ENCODE measurements around the gene RGS2.
A peak's percentile ranks its signal among the peaks of the same experiment; 100 is the strongest.

Gene RGS2

GRCh38 chr1:192810253-192810880 lies 1.5 kb downstream of the RGS2 start:
- no peaks in the 10 kb centered on the region for H3K27me3 ChIP-seq (ENCODE audit: low read depth, low read length)
- peak overlapping the region; percentile 76 to 89 for H3K4me3 ChIP-seq (ENCODE audit: low read depth in 1 of 2, low read length in 2 of 2)
- H3K9me3 ChIP-seq (ENCODE audit: control insufficient read depth in 1 of 2, low read length in 2 of 2): no peaks in the 10 kb centered on the region
- peaks cover 20 to 24% of the 10 kb centered on the region in 2 donors for H3K36me3 ChIP-seq (ENCODE audit: control insufficient read depth in 1 of 2, insufficient read depth in 2 of 2, low read length in 2 of 2)
- H3K27ac ChIP-seq (ENCODE audit: low read length): peak overlapping the region; percentile 97
- H3K4me1 ChIP-seq (ENCODE audit: control insufficient read depth in 1 of 2, insufficient read depth in 2 of 2, low read length in 2 of 2): peaks cover 0 to 7% of the 10 kb centered on the region in 2 donors

DNA sequence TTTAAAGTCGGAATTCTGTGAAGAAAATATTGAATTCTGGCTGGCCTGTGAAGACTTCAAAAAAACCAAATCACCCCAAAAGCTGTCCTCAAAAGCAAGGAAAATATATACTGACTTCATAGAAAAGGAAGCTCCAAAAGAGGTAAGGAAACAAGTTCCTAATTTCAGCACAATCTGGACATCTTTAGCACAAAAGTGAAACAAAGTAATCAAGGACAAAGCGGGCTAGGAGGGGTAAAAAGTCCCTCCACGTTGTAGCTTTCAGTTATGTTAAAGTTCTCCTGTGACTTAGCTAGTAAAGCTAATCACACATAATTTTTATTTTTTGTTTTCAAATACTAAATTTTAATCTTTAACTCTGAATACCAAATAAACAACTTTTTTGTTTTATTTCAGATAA lies 2.2 kb downstream of the RGS2 start:
- H3K27me3 ChIP-seq (ENCODE audit: low read depth, low read length): no peaks in the 10 kb centered on the region
- H3K9me3 ChIP-seq (ENCODE audit: control insufficient read depth in 1 of 2, low read length in 2 of 2): no peaks in the 10 kb centered on the region
- peak overlapping the region; percentile 97 for H3K27ac ChIP-seq (ENCODE audit: low read length)
- peaks cover 20 to 24% of the 10 kb centered on the region in 2 donors for H3K36me3 ChIP-seq (ENCODE audit: control insufficient read depth in 1 of 2, insufficient read depth in 2 of 2, low read length in 2 of 2)
- peaks cover 0 to 7% of the 10 kb centered on the region in 2 donors for H3K4me1 ChIP-seq (ENCODE audit: control insufficient read depth in 1 of 2, insufficient read depth in 2 of 2, low read length in 2 of 2)
- peak overlapping the region; percentile 76 to 89 for H3K4me3 ChIP-seq (ENCODE audit: low read depth in 1 of 2, low read length in 2 of 2)

- H3K4me3 ChIP-seq (ENCODE audit: low read depth in 1 of 2, low read length in 2 of 2): peak overlapping the region; percentile 76 to 89
- H3K9me3 ChIP-seq (ENCODE audit: control insufficient read depth in 1 of 2, low read length in 2 of 2): no peaks in the 10 kb centered on the region
- peak overlapping the region; percentile 97 for H3K27ac ChIP-seq (ENCODE audit: low read length)
- peaks cover 20 to 24% of the 10 kb centered on the region in 2 donors for H3K36me3 ChIP-seq (ENCODE audit: control insufficient read depth in 1 of 2, insufficient read depth in 2 of 2, low read length in 2 of 2)
- peaks cover 0 to 7% of the 10 kb centered on the region in 2 donors for H3K4me1 ChIP-seq (ENCODE audit: control insufficient read depth in 1 of 2, insufficient read depth in 2 of 2, low read length in 2 of 2)
- no peaks in the 10 kb centered on the region for H3K27me3 ChIP-seq (ENCODE audit: low read depth, low read length)
Observed at GRCh38 chr1:192811594-192812239, 2.9 kb downstream of the RGS2 start.

DNA sequence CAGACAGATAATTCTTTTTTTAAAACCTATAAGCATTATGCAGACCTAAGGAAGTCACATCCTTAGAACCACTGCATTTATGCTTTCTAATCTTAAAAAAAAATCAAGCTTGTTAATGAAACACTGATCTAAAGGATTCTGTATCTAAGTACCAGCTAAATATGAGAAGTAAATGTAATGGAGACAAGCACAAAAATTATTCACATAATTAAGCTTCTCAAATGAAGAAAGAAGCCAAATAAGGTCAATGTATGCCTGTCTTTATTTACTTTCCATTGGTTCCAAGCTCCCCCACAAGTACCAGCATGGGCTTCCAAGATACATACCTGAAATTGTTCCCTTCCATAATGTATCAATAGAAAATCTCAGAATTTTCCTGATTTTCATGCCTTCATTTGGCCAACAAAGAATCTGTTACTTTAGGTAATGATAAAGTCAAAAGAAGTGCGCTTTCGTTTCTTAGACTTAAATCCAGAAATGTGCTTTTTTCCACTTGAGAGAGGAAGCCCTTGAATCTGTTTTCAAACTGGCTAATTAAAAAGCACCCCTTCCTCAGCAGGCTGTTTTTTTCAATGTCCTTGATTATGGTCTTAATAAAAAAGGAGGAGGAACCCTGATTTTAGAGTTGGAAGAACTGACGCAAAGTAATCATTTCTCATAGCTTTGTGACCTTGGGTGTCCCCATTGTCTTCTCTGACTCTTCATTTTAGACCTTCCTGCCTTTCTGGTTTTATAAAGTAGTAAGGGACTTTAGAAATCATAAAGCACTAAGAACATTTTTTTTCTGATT lies 3.8 kb downstream of the RGS2 start:
- Histone ChIP-seq H3K27ac (ENCODE audit: low read length) (no peak overlapping the region), H3K36me3 (ENCODE audit: control insufficient read depth in 1 of 2, insufficient read depth in 2 of 2, low read length in 2 of 2) (peaks cover 20 to 24% of the 10 kb centered on the region in 2 donors), H3K9me3 (ENCODE audit: control insufficient read depth in 1 of 2, low read length in 2 of 2) (no peaks in the 10 kb centered on the region), H3K4me1 (ENCODE audit: control insufficient read depth in 1 of 2, insufficient read depth in 2 of 2, low read length in 2 of 2) (no peaks in the 10 kb centered on the region), H3K4me3 (ENCODE audit: low read depth in 1 of 2, low read length in 2 of 2) (peak overlapping the region; percentile 3 to 76), H3K27me3 (ENCODE audit: low read depth, low read length) (no peaks in the 10 kb centered on the region)

GRCh38 chr1:192814805-192815204 lies 6.0 kb downstream of the RGS2 start:
- Histone ChIP-seq H3K27me3 (ENCODE audit: low read depth, low read length) (no peaks in the 10 kb centered on the region), H3K4me3 (ENCODE audit: low read depth in 1 of 2, low read length in 2 of 2) (no peak overlapping the region), H3K36me3 (ENCODE audit: control insufficient read depth in 1 of 2, insufficient read depth in 2 of 2, low read length in 2 of 2) (peaks cover 16 to 20% of the 10 kb centered on the region in 2 donors), H3K9me3 (ENCODE audit: control insufficient read depth in 1 of 2, low read length in 2 of 2) (no peaks in the 10 kb centered on the region), H3K27ac (ENCODE audit: low read length) (no peak overlapping the region), H3K4me1 (ENCODE audit: control insufficient read depth in 1 of 2, insufficient read depth in 2 of 2, low read length in 2 of 2) (no peaks in the 10 kb centered on the region)

- Histone ChIP-seq H3K4me3 (ENCODE audit: low read depth in 1 of 2, low read length in 2 of 2) (no peak overlapping the region), H3K27me3 (ENCODE audit: low read depth, low read length) (no peaks in the 10 kb centered on the region), H3K4me1 (ENCODE audit: control insufficient read depth in 1 of 2, insufficient read depth in 2 of 2, low read length in 2 of 2) (no peaks in the 10 kb centered on the region), H3K9me3 (ENCODE audit: control insufficient read depth in 1 of 2, low read length in 2 of 2) (no peaks in the 10 kb centered on the region), H3K27ac (ENCODE audit: low read length) (no peak overlapping the region), H3K36me3 (ENCODE audit: control insufficient read depth in 1 of 2, insufficient read depth in 2 of 2, low read length in 2 of 2) (no peaks in the 10 kb centered on the region)
Observed at GRCh38 chr1:192817246-192817645, 8.4 kb downstream of the RGS2 start.

DNA sequence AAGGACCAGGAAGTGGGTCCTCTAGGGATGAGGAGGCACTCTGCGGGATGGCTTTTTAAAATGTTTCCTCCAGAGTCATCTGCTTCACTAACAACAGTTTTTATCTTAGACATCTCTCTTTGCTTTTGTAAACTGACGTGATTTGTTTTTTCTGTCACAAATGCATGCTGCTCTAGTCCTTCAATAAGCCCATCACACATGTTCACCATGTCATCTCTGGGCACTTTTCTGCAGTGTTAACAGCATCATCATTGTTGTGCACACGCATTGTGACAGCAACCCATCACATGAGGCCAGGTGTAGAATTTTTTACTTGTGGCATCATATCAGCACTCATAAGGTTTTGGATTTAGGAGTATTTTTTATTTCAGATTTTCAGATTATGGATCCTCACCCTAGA lies 12.5 kb downstream of the RGS2 start:
- no peaks in the 10 kb centered on the region for H3K4me1 ChIP-seq (ENCODE audit: control insufficient read depth in 1 of 2, insufficient read depth in 2 of 2, low read length in 2 of 2)
- no peaks in the 10 kb centered on the region for H3K36me3 ChIP-seq (ENCODE audit: control insufficient read depth in 1 of 2, insufficient read depth in 2 of 2, low read length in 2 of 2)
- no peaks in the 10 kb centered on the region for H3K9me3 ChIP-seq (ENCODE audit: control insufficient read depth in 1 of 2, low read length in 2 of 2)
- H3K27me3 ChIP-seq (ENCODE audit: low read depth, low read length): no peaks in the 10 kb centered on the region
- H3K4me3 ChIP-seq (ENCODE audit: low read depth in 1 of 2, low read length in 2 of 2): no peak overlapping the region
- no peak overlapping the region for H3K27ac ChIP-seq (ENCODE audit: low read length)

DNA sequence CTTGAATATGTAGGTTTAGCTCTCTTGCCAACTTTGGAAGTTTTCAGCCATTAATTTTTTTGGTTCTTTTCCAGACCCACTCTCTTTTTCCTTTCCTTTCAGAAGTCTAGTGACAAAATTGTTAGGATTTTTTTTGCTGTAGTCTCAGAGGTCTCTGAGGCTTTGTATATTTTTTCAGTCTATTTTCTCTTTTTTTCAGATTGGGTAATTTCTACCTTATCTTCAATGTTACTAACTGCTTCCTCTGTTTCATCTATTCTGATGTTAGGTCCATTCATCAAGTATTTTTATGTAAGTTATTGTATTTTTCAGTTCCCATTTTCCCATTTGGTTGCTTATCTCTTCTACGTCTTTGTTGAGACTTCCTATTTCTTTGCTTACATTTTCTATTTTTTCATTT lies 15.7 kb downstream of the RGS2 start:
- Histone ChIP-seq H3K27me3 (ENCODE audit: low read depth, low read length) (no peaks in the 10 kb centered on the region), H3K27ac (ENCODE audit: low read length) (no peak overlapping the region)

GRCh38 chr1:192826791-192827546 lies 18.1 kb downstream of the RGS2 start:
- H3K4me1 ChIP-seq (ENCODE audit: control insufficient read depth in 1 of 2, insufficient read depth in 2 of 2, low read length in 2 of 2): peaks cover 0 to 5% of the 10 kb centered on the region in 2 donors
- no peak overlapping the region for H3K4me3 ChIP-seq (ENCODE audit: low read depth in 1 of 2, low read length in 2 of 2)
- no peaks in the 10 kb centered on the region for H3K27me3 ChIP-seq (ENCODE audit: low read depth, low read length)
- H3K36me3 ChIP-seq (ENCODE audit: control insufficient read depth in 1 of 2, insufficient read depth in 2 of 2, low read length in 2 of 2): no peaks in the 10 kb centered on the region
- H3K9me3 ChIP-seq (ENCODE audit: control insufficient read depth in 1 of 2, low read length in 2 of 2): no peaks in the 10 kb centered on the region
- H3K27ac ChIP-seq (ENCODE audit: low read length): no peak overlapping the region

More for the DNA sequence above, 15.7 kb downstream of the RGS2 start:
- no peaks in the 10 kb centered on the region for H3K4me1 ChIP-seq (ENCODE audit: control insufficient read depth in 1 of 2, insufficient read depth in 2 of 2, low read length in 2 of 2)
- H3K4me3 ChIP-seq (ENCODE audit: low read depth in 1 of 2, low read length in 2 of 2): no peak overlapping the region
- H3K9me3 ChIP-seq (ENCODE audit: control insufficient read depth in 1 of 2, low read length in 2 of 2): no peaks in the 10 kb centered on the region
- no peaks in the 10 kb centered on the region for H3K36me3 ChIP-seq (ENCODE audit: control insufficient read depth in 1 of 2, insufficient read depth in 2 of 2, low read length in 2 of 2)

GRCh38 chr1:192830595-192831246 lies 21.9 kb downstream of the RGS2 start:
- Histone ChIP-seq H3K27me3 (ENCODE audit: low read depth, low read length) (no peaks in the 10 kb centered on the region), H3K9me3 (ENCODE audit: control insufficient read depth in 1 of 2, low read length in 2 of 2) (no peaks in the 10 kb centered on the region), H3K27ac (ENCODE audit: low read length) (no peak overlapping the region), H3K4me3 (ENCODE audit: low read depth in 1 of 2, low read length in 2 of 2) (no peak overlapping the region), H3K4me1 (ENCODE audit: control insufficient read depth in 1 of 2, insufficient read depth in 2 of 2, low read length in 2 of 2) (peaks cover 0 to 16% of the 10 kb centered on the region in 2 donors), H3K36me3 (ENCODE audit: control insufficient read depth in 1 of 2, insufficient read depth in 2 of 2, low read length in 2 of 2) (no peaks in the 10 kb centered on the region)
